Breast epithelium (tissue), 3 donors: ENCODE measurements around the gene CKAP2.

ENCODE experiments used
- POLR2A ChIP-seq: fragments of 450-650 bp; IDR thresholded peaks from one replicate; pipeline ENCODE4 v1.6.1; 2016; ENCODE audit warnings: antibody characterized with exemption, mild to moderate bottlenecking, moderate library complexity
- POLR2AphosphoS5 ChIP-seq, 3 donors: sonication (generic); formaldehyde crosslinking; IDR thresholded peaks; one replicate each; pipeline ENCODE4 v1.6.1; 2017; ENCODE audit warnings: antibody characterized with exemption in 3 of 3
- TF ChIP-seq, protein P1 (sequence below), 3 donors: fragments of 450-650 bp; IDR thresholded peaks; one replicate each; pipeline ENCODE4 v1.5.1; 2016 to 2017; ENCODE audit warnings: antibody characterized with exemption in 3 of 3, mild to moderate bottlenecking in 3 of 3, moderate library complexity in 3 of 3

DNA sequence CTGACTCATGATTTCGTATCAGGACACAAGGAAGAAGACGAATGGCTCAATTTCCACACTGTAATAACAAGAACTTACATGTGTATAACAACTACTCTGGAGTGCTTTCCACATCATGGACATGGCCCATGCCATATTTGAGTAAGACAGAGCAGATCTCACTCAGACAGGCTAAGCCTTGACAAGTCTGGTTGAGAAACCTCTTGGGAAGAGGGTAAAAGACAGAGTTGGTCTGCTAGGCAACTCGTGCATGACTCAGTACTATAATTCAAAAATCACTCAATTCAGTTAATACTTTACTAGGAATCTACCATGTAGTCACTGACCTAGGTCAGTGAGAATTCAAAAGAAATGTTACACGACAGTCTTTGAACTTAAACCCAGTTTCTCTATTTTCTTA is 43.6 kb upstream of the CKAP2 start:
- TF ChIP-seq, protein P1, sequence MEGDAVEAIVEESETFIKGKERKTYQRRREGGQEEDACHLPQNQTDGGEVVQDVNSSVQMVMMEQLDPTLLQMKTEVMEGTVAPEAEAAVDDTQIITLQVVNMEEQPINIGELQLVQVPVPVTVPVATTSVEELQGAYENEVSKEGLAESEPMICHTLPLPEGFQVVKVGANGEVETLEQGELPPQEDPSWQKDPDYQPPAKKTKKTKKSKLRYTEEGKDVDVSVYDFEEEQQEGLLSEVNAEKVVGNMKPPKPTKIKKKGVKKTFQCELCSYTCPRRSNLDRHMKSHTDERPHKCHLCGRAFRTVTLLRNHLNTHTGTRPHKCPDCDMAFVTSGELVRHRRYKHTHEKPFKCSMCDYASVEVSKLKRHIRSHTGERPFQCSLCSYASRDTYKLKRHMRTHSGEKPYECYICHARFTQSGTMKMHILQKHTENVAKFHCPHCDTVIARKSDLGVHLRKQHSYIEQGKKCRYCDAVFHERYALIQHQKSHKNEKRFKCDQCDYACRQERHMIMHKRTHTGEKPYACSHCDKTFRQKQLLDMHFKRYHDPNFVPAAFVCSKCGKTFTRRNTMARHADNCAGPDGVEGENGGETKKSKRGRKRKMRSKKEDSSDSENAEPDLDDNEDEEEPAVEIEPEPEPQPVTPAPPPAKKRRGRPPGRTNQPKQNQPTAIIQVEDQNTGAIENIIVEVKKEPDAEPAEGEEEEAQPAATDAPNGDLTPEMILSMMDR (IDR thresholded peaks at IDR 0.05), result no peak
- TF ChIP-seq POLR2A, result no peak
- no peak for TF ChIP-seq POLR2AphosphoS5 (IDR thresholded peaks at IDR 0.05)
